IMR-90 (cell line): Measurements from ENCODE around the gene ZNF407. TPM values are rescaled to one million over a fixed set of nuclear protein-coding genes. Genes with fewer than 3 reads are reported as not detected.

Experiments used
- ATAC-seq: fragments of 200-7000 bp; cut with Tn5 transposase; 2 replicates; pipeline ENCODE4 v1.9.1; 2020; ENCODE audit warnings: low read depth, mild to moderate bottlenecking, moderate library complexity
- BruUV-seq: library from RNA; stranded (reverse); fragments of 400-500 nt; replicated peaks from 2 replicates; lab custom pipeline; 2021; lab: Mats Ljungman, UMichigan
- CTCF ChIA-PET: fragments of 300-600 bp; formaldehyde crosslinking; extraction: SDS; loops from one replicate; lab custom pipeline; 2021; ENCODE audit warnings: antibody characterized with exemption; lab: Yijun Ruan, JAX
- POLR2A ChIA-PET: fragments of 300-600 bp; sonication (Branson Sonifier 250); formaldehyde crosslinking; loops from one replicate; lab custom pipeline; 2022; ENCODE audit warnings: antibody characterized with exemption; ENCODE audit not compliant: unreplicated experiment; lab: Charles Lee
- DNase-seq: peaks from one replicate; pipeline ENCODE4 v3.0.0; 2013
- H2AFZ ChIP-seq: replicated peaks from 2 replicates; pipeline ENCODE3; 2013; ENCODE audit warnings: low read length, mild to moderate bottlenecking; ENCODE audit not compliant: poor library complexity
- H2AK5ac ChIP-seq: 2 replicates; pipeline ENCODE4 v1.6.1; 2013; ENCODE audit warnings: low read depth, low read length, inconsistent platforms
- H2AK9ac ChIP-seq: replicated peaks from 2 replicates; pipeline ENCODE3; 2013; ENCODE audit warnings: mild to moderate bottlenecking, low read depth, low read length, moderate library complexity; ENCODE audit not compliant: poor library complexity
- H2BK120ac ChIP-seq: 2 replicates; pipeline ENCODE4 v1.6.1; 2013; ENCODE audit warnings: low read depth, low read length, inconsistent platforms
- H2BK15ac ChIP-seq: 3 replicates; pipeline ENCODE4 v1.6.1; 2013; ENCODE audit warnings: low read depth, low read length, inconsistent platforms
- H2BK20ac ChIP-seq: 2 replicates; pipeline ENCODE4 v1.6.1; 2013; ENCODE audit warnings: low read depth, mild to moderate bottlenecking, inconsistent platforms, low read length, moderate library complexity
- H2BK5ac ChIP-seq: 2 replicates; pipeline ENCODE4 v1.6.1; 2013; ENCODE audit warnings: mild to moderate bottlenecking, low read depth, low read length, inconsistent platforms; ENCODE audit not compliant: poor library complexity, severe bottlenecking
- H3K14ac ChIP-seq: replicated peaks from 2 replicates; pipeline ENCODE4 v1.6.1; 2013; ENCODE audit warnings: low read depth, low read length, inconsistent platforms
- H3K18ac ChIP-seq: 2 replicates; pipeline ENCODE4 v1.6.1; 2013; ENCODE audit warnings: low read depth, low read length, control low read depth
- H3K23ac ChIP-seq: 2 replicates; pipeline ENCODE4 v1.6.1; 2013; ENCODE audit warnings: low read depth, low read length, inconsistent platforms
- H3K27ac ChIP-seq: 2 replicates; pipeline ENCODE4 v1.5.1; 2013; ENCODE audit warnings: mild to moderate bottlenecking, control low read depth, low read length; ENCODE audit not compliant: insufficient read depth
- H3K27me3 ChIP-seq: 2 replicates; pipeline ENCODE4 v1.6.1; 2013; ENCODE audit warnings: low read length; ENCODE audit not compliant: control insufficient read depth, insufficient read depth
- H3K36me3 ChIP-seq: 2 replicates; pipeline ENCODE4 v1.6.1; 2013; ENCODE audit warnings: low read length, mixed read lengths; ENCODE audit not compliant: control insufficient read depth, insufficient read depth
- H3K4ac ChIP-seq: 2 replicates; pipeline ENCODE4 v1.6.1; 2013; ENCODE audit warnings: low read depth, low read length, inconsistent platforms
- H3K4me1 ChIP-seq: 2 replicates; pipeline ENCODE4 v1.6.1; 2013; ENCODE audit warnings: low read length, mixed read lengths; ENCODE audit not compliant: control insufficient read depth, insufficient read depth
- H3K4me2 ChIP-seq: 2 replicates; pipeline ENCODE4 v1.6.1; 2013; ENCODE audit warnings: low read depth, mild to moderate bottlenecking, control low read depth, low read length, moderate library complexity
- H3K4me3 ChIP-seq: 2 replicates; pipeline ENCODE4 v1.5.1; 2013; ENCODE audit warnings: low read depth, mild to moderate bottlenecking, control low read depth, low read length, moderate library complexity; ENCODE audit not compliant: insufficient read depth
- H3K56ac ChIP-seq: 2 replicates; pipeline ENCODE4 v1.6.1; 2013; ENCODE audit warnings: low read length, inconsistent platforms; ENCODE audit not compliant: insufficient read depth; ENCODE audit errors: extremely low read depth
- H3K79me1 ChIP-seq, 2 experiments: 2 replicates each; pipeline ENCODE4 v1.6.1; 2013; ENCODE audit warnings: low read length in 2 of 2, inconsistent platforms in 1 of 2, low read depth in 1 of 2
- H3K9ac ChIP-seq: 2 replicates; pipeline ENCODE4 v1.6.1; 2013; ENCODE audit warnings: low read depth, low read length, control low read depth
- H3K9me1 ChIP-seq: 2 replicates; pipeline ENCODE4 v1.6.1; 2013; ENCODE audit warnings: low read length, inconsistent platforms; ENCODE audit not compliant: insufficient read depth
- H3K9me3 ChIP-seq: 2 replicates; pipeline ENCODE4 v1.6.1; 2013; ENCODE audit warnings: low read length; ENCODE audit not compliant: control insufficient read depth, insufficient read depth
- H4K20me1 ChIP-seq: 2 replicates; pipeline ENCODE4 v1.6.1; 2013; ENCODE audit warnings: low read length, inconsistent platforms; ENCODE audit not compliant: insufficient read depth
- H4K5ac ChIP-seq: 2 replicates; pipeline ENCODE4 v1.6.1; 2013; ENCODE audit warnings: mild to moderate bottlenecking, low read depth, low read length, control low read depth
- H4K8ac ChIP-seq, 2 experiments: 2 replicates each; pipeline ENCODE4 v1.6.1; 2013; ENCODE audit warnings: low read depth in 2 of 2, low read length in 2 of 2, control low read depth in 1 of 2, inconsistent platforms in 1 of 2
- H4K91ac ChIP-seq: 2 replicates; pipeline ENCODE4 v1.6.1; 2013; ENCODE audit warnings: low read depth, low read length, inconsistent platforms; ENCODE audit not compliant: insufficient read depth
- BHLHE40 ChIP-seq: fragments of 150-350 bp; IDR thresholded peaks from 2 replicates; pipeline ENCODE4 v1.6.1; 2016; ENCODE audit warnings: mild to moderate bottlenecking, low read depth, low read length
- CEBPB ChIP-seq: IDR thresholded peaks from 2 replicates; pipeline ENCODE4 v1.6.1; 2012; ENCODE audit warnings: low read depth, low read length, improper control_type of control experiment
- CHD1 ChIP-seq: IDR thresholded peaks from 2 replicates; pipeline ENCODE4 v1.6.1; 2012; ENCODE audit warnings: low read depth, low read length, improper control_type of control experiment
- ELK1 ChIP-seq: fragments of 150-350 bp; IDR thresholded peaks from 2 replicates; pipeline ENCODE4 v1.6.1; 2016; ENCODE audit warnings: low read depth, mild to moderate bottlenecking, low read length, moderate library complexity, borderline replicate concordance
- FOS ChIP-seq: fragments of 150-350 bp; IDR thresholded peaks from 2 replicates; pipeline ENCODE4 v1.6.1; 2016; ENCODE audit warnings: low read depth, low read length
- MAFK ChIP-seq: IDR thresholded peaks from 2 replicates; pipeline ENCODE4 v1.6.1; 2012; ENCODE audit warnings: low read depth, low read length, improper control_type of control experiment
- MAZ ChIP-seq: IDR thresholded peaks from 2 replicates; pipeline ENCODE4 v1.6.1; 2012; ENCODE audit warnings: low read depth, mild to moderate bottlenecking, low read length, improper control_type of control experiment, moderate library complexity, borderline replicate concordance
- MXI1 ChIP-seq: IDR thresholded peaks from 2 replicates; pipeline ENCODE4 v1.6.1; 2012; ENCODE audit warnings: low read depth, mild to moderate bottlenecking, low read length, moderate library complexity, borderline replicate concordance
- NFE2L2 ChIP-seq: fragments of 150-350 bp; IDR thresholded peaks from 2 replicates; pipeline ENCODE4 v1.6.1; 2016; ENCODE audit warnings: low read depth, mild to moderate bottlenecking, low read length
- RAD21 ChIP-seq: IDR thresholded peaks from 2 replicates; pipeline ENCODE4 v1.6.1; 2012; ENCODE audit warnings: low read length, improper control_type of control experiment
- RFX5 ChIP-seq: IDR thresholded peaks from 2 replicates; pipeline ENCODE4 v1.8.0; 2012; ENCODE audit warnings: low read depth, mild to moderate bottlenecking, low read length, moderate library complexity
- SMC3 ChIP-seq: fragments of 150-350 bp; IDR thresholded peaks from 2 replicates; pipeline ENCODE4 v1.6.1; 2016; ENCODE audit warnings: low read depth, mild to moderate bottlenecking, antibody characterized with exemption, low read length, moderate library complexity
- USF2 ChIP-seq: fragments of 150-350 bp; IDR thresholded peaks from 2 replicates; pipeline ENCODE4 v1.6.1; 2017; ENCODE audit warnings: mild to moderate bottlenecking, antibody characterized with exemption, low read length, low read depth
- WGBS, 2 experiments: methylation state at CpG; one replicate each; pipeline versions ENCODE4 v1.1.5 to v1.1.7; 2013; ENCODE audit warnings: missing lambda C conversion rate in 2 of 2; ENCODE audit not compliant: insufficient read length in 1 of 2; ENCODE audit errors: extremely low coverage in 2 of 2; 5-methylcytosine and 5-hydroxymethylcytosine counted together
- dilution Hi-C: fragments of 300-500 bp; cut with HindIII; formaldehyde crosslinking; loops from one replicate; pipeline ENCODE4 v1.14.3; 2018; ENCODE audit warnings: low sequenced_read_pairs; ENCODE audit not compliant: unreplicated experiment
- in situ Hi-C: fragments of 300-500 bp; cut with MboI; formaldehyde crosslinking; loops from 3 replicates; pipeline ENCODE4 v1.14.3; 2019; ENCODE audit warnings: low sequenced_read_pairs, inconsistent platforms, mixed read lengths
- intact Hi-C: fragments of 100-400 bp; cut with micrococcal nuclease; formaldehyde crosslinking; loops from 2 replicates; pipeline ENCODE4 v1.10.0; 2022
- polyA plus RNA-seq, 3 experiments: library from polyadenylated mRNA; depleted of rRNA; stranded (reverse); fragments of >200 nt; gene quantifications; 2 replicates each; pipeline ENCODE4 v1.2.3, GENCODE V29; 2012; ENCODE audit warnings: low replicate concordance in 1 of 3
- total RNA-seq: library from RNA; depleted of rRNA; stranded (reverse); fragments of >200 nt; gene quantifications from 2 replicates; pipeline ENCODE4 v1.2.3, GENCODE V29; 2012

ZNF407 gene
- total and polyA plus RNA-seq, 2 of the 4 experiments (the other 2 are of a cell fraction), result 3.1 to 20.1 TPM

DNA sequence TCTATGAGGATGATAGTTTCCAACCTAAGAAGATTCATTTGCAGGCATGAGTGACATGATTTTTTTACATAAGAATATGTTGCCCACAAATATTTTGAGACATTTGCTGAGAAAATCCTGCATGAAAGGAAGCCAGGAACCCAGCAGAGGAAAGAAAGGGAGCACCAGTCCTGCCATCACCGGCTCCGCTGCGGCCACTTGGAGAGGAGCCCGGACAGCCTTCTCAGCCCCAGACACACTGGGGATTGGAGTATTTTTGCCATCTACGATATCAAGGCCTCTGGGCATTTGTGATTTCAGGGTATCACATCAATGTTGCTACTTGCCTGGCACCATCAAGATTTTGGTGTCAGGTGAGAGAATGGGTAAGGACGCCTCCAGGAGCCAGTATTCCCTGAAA, 383.0 kb downstream of the ZNF407 start:
- Histone ChIP-seq H2AFZ (no peak overlapping the region), H3K56ac (no peak overlapping the region), H3K79me1 (0 out of 4 replicates have a peak, but pooled peaks cover 0 to 3% of the 10 kb centered on the region in 2 experiments), H2AK5ac (no peak overlapping the region), H3K4me3 (no peak overlapping the region), H3K9me3 (no peaks in the 10 kb centered on the region), H3K9me1 (peaks cover 2% of the 10 kb centered on the region; the same call in 1 of the 2 replicates), H3K9ac (no peak overlapping the region), H3K4me1 (0 out of 2 replicates have a peak, but pooled peaks cover 1% of the 10 kb centered on the region), H2AK9ac (no peak overlapping the region), H3K4me2 (no peak overlapping the region), H3K36me3 (no peaks in the 10 kb centered on the region), H4K20me1 (no peaks in the 10 kb centered on the region), H4K5ac (no peak overlapping the region), H2BK120ac (no peak overlapping the region), H4K8ac (no peak overlapping the region), H2BK15ac (no peak overlapping the region), H3K4ac (no peak overlapping the region), H2BK5ac (no peak overlapping the region), H2BK20ac (no peak overlapping the region), H3K27ac (no peak overlapping the region), H3K18ac (no peak overlapping the region), H3K14ac (no peak overlapping the region), H3K23ac (no peak overlapping the region), H4K91ac (no peak overlapping the region), H3K27me3 (no peaks in the 10 kb centered on the region)
- CTCF ChIA-PET, result no interaction called here
- in situ Hi-C loops (no loop called here), intact Hi-C loops (no loop called here), dilution Hi-C loops (no loop called here)
- ATAC-seq, result no peak
- TF ChIP-seq FOS (no peak), BHLHE40 (no peak), CHD1 (no peak), CEBPB (no peak), MAFK (no peak), SMC3 (no peak), RFX5 (no peak), ELK1 (no peak), NFE2L2 (no peak), USF2 (no peak), MXI1 (no peak), RAD21 (no peak), MAZ (no peak)
- no peak for DNase-seq
- BruUV-seq, result no TSS peak
- POLR2A ChIA-PET, result no interaction called here
- WGBS, 2 experiments, result 100% methylated on average over 1 of the region's 6 CpGs; no CpG with 5 or more reads in 1 of the 2 experiments
